ENCODE results near the gene CHRDL2. TPM values are rescaled to one million over a fixed set of nuclear protein-coding genes. Genes with fewer than 3 reads are reported as not detected.

The CHRDL2 gene
- total and polyA plus RNA-seq, 2 donors (not counting 3 experiments of a cell fraction or from before 2014, with no cell fraction given) = not detected

DNA sequence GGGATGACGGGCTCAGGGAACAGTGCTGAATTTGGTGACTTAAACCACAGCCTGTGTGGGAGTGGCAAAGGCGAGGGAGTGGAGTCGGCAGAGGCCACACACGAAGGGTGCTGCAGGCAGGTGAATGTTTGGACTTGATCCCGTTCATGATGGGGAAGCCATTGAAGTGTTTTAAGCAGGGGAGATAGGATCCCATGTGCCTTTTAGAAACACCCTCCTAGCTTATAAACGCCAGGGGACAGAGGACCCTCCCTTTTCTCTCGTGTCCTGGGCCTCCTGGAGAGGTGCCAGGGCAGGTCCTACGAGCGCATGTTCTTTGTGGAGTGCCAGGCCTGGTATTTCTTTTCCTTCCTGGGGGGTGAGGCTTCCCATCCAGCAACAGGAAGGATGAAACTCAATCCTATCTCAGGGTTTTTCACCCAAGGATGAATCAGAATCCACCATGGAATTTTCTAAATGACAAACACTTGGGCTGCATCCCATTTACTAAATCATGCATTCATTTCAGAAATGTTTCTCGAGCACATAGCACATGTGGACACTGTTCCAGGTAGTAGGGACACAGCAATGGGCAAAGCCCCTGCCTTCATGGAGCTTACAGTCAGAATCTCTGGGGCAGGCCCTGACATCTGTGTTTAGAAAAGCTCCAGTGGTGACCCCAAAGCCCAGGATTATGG, 59.6 kb downstream of the CHRDL2 start:
- H3K9me1 ChIP-seq (replicated peaks; ENCODE audit: control insufficient read depth, extremely low read depth, insufficient read depth, low read length) = no peaks in the 10 kb centered on the region
- CTCF ChIA-PET = interaction anchor here (0.8 to 2.7 kb wide), 3 partner anchors 11 to 31 kb away, joined by 4 to 15 read pairs (median 4); no protein-coding TSS in a partner anchor
- FAIRE-seq = no peak

More for the DNA sequence above, 59.6 kb downstream of the CHRDL2 start:
- no peak overlapping the region for H3K27ac ChIP-seq (ENCODE audit: insufficient read depth, low read depth, low read length)
- no peaks in the 10 kb centered on the region for H3K4me1 ChIP-seq (ENCODE audit: control insufficient read depth, extremely low read depth, insufficient read depth, low read length)
- intact Hi-C loops (cut with micrococcal nuclease) (no loop called here), dilution Hi-C loops (cut with MboI; ENCODE audit: extremely low pct_ligation_motif_present, low sequenced_read_pairs) (no loop called here)
- no peak overlapping the region for H3K9ac ChIP-seq (replicated peaks; ENCODE audit: extremely low read depth, insufficient read depth, low read length)
- no peaks in the 10 kb centered on the region for H3K27me3 ChIP-seq (ENCODE audit: control insufficient read depth in 2 of 2, insufficient read depth in 2 of 2, low read length in 2 of 2)
- H3K79me2 ChIP-seq (ENCODE audit: control insufficient read depth, insufficient read depth, low read length) = no peaks in the 10 kb centered on the region
- DNase-seq (ENCODE audit: low read depth, low spot score) = no peak
- no peak overlapping the region for H3K4me2 ChIP-seq (ENCODE audit: insufficient read depth, low read length)
- POLR2A ChIA-PET = no interaction called here
- H3K4me3 ChIP-seq (replicated peaks in 1 of 3; ENCODE audit: insufficient read depth in 1 of 3, low read depth in 1 of 3, low read length in 3 of 3) = no peak overlapping the region
- no peak overlapping the region for H2AFZ ChIP-seq (ENCODE audit: low read depth, low read length)
- BruUV-seq (replicated peaks) = no TSS peak
- TF ChIP-seq EZH2 (IDR thresholded peaks at IDR 0.05; ENCODE audit: borderline replicate concordance, low read depth, low read length, severe bottlenecking) (no peak), GATA2 (IDR thresholded peaks at IDR 0.05; ENCODE audit: insufficient read depth, insufficient read length, low read depth, low read length) (no peak), FOS (IDR thresholded peaks at IDR 0.05; ENCODE audit: borderline replicate concordance, insufficient read depth, low read length) (no peak), MYC (IDR thresholded peaks at IDR 0.05; ENCODE audit: low read depth, low read length) (no peak), POLR2A (IDR thresholded peaks at IDR 0.05; ENCODE audit: low read depth, low read length) (no peak), JUN (IDR thresholded peaks at IDR 0.05; ENCODE audit: borderline replicate concordance, insufficient read depth, insufficient read length, low read depth) (no peak), POLR2AphosphoS5 (IDR thresholded peaks at IDR 0.05; ENCODE audit: insufficient read depth, low read depth, low read length) (no peak)
- TF ChIP-seq, protein P1, sequence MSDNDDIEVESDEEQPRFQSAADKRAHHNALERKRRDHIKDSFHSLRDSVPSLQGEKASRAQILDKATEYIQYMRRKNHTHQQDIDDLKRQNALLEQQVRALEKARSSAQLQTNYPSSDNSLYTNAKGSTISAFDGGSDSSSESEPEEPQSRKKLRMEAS (IDR thresholded peaks at IDR 0.05; ENCODE audit: insufficient read depth, insufficient read length) = no peak
- TF ChIP-seq, protein P2, sequence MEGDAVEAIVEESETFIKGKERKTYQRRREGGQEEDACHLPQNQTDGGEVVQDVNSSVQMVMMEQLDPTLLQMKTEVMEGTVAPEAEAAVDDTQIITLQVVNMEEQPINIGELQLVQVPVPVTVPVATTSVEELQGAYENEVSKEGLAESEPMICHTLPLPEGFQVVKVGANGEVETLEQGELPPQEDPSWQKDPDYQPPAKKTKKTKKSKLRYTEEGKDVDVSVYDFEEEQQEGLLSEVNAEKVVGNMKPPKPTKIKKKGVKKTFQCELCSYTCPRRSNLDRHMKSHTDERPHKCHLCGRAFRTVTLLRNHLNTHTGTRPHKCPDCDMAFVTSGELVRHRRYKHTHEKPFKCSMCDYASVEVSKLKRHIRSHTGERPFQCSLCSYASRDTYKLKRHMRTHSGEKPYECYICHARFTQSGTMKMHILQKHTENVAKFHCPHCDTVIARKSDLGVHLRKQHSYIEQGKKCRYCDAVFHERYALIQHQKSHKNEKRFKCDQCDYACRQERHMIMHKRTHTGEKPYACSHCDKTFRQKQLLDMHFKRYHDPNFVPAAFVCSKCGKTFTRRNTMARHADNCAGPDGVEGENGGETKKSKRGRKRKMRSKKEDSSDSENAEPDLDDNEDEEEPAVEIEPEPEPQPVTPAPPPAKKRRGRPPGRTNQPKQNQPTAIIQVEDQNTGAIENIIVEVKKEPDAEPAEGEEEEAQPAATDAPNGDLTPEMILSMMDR (IDR thresholded peaks at IDR 0.05; ENCODE audit: extremely low read depth in 1 of 2, insufficient read depth in 1 of 2, low read depth in 1 of 2, low read length in 2 of 2) = no peak
- H3K9me3 ChIP-seq (replicated peaks; ENCODE audit: control insufficient read depth, insufficient read depth, low read length) = no peaks in the 10 kb centered on the region
- H4K20me1 ChIP-seq (replicated peaks; ENCODE audit: control insufficient read depth, extremely low read depth, insufficient read depth, low read length) = no peaks in the 10 kb centered on the region
- no peaks in the 10 kb centered on the region for H3K36me3 ChIP-seq (ENCODE audit: control insufficient read depth in 2 of 2, extremely low read depth in 1 of 2, insufficient read depth in 2 of 2, low read length in 2 of 2)
